Dermis lymphatic vessel endothelial cell (primary cell): Measurements from ENCODE around the gene SPRY1. TPM values are rescaled to one million over a fixed set of nuclear protein-coding genes. Genes with fewer than 3 reads are reported as not detected.

Experiments
- total RNA-seq: library from RNA; depleted of rRNA; stranded (reverse); fragments of >200 nt; gene quantifications from 2 replicates; pipeline ENCODE4 v1.2.1, GENCODE V29; 2014

The SPRY1 gene, protein sequence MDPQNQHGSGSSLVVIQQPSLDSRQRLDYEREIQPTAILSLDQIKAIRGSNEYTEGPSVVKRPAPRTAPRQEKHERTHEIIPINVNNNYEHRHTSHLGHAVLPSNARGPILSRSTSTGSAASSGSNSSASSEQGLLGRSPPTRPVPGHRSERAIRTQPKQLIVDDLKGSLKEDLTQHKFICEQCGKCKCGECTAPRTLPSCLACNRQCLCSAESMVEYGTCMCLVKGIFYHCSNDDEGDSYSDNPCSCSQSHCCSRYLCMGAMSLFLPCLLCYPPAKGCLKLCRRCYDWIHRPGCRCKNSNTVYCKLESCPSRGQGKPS
- total RNA-seq = 8.5 and 24.5 TPM in 2 replicates

DNA sequence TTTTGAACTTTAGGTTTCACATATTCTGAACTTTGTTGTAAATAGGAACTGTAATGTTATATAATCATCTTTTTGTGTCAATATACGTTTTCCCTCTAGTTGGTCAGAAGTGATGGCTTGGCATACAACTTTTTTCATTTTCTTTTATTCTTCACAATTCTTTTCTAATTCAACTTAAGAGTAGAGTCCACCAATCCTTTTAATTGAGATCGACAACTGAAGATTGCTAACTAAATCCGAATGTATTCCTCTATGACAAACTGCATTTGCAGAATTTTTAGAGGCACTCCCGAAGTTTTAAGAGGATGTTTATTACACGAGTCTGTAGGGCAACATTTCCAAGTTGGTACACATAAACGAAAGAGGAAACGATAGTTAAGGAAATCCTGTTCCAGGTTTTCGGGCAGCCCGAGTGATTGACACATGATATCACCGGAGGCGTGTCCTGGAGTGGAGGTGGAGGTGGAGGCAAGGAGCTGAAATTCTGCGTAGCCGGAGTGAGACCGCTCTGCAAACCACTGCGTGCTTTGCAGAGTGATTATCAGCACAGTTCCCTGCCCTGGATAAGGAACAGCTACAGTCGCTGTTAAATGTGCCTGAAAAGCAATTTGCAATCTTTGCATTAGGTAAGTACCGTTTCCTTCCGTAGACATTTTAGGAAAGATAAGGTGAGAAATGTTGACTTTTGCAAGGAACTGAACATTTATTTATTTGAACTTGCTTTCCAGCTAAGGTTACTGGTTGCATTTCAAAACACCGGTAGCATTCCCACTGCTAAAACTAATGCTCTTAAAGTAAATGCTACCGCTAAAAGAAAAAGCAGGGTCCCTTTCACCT is at the start of gene SPRY1:
TSS of gene SPRY1 (plus strand) at position 489 of the 837 bp plus-strand sequence. CDS start 4,797 bp downstream, outside the sequence.

